HG03378 (cell line): ENCODE results near the gene RUVBL1.
A peak's percentile ranks its signal among the peaks of the same experiment; 100 is the strongest.

Source experiments
- ATAC-seq: cut with Tn5 transposase; IDR thresholded peaks from one replicate; pipeline ENCODE4 v1.9.1; 2021; ENCODE audit warnings: mild to moderate bottlenecking, moderate library complexity; ENCODE audit not compliant: unreplicated experiment

Gene RUVBL1

DNA sequence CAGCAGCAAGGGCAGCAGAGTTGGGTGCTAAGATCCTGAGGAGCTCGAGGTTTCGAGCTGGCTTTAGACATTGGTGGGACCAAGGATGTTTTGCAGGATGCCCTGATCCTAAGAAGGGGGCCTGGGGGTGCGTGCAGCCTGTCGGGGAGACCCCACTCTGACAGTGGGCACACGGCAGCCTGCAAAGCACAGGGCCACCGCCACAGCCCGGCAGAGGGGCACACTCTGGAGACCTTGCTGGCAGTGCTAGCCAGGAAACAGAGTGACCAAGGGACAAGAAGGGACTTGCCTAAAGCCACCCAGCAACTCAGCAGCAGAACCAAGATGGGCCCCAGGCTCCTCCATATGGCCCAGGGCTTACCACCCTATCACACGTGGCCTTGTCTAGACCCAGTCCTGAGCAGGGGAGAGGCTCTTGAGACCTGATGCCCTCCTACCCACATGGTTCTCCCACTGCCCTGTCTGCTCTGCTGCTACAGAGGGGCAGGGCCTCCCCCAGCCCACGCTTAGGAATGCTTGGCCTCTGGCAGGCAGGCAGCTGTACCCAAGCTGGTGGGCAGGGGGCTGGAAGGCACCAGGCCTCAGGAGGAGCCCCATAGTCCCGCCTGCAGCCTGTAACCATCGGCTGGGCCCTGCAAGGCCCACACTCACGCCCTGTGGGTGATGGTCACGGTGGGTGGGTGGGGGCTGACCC is 52.6 kb downstream of the RUVBL1 start:
- no peak for ATAC-seq

DNA sequence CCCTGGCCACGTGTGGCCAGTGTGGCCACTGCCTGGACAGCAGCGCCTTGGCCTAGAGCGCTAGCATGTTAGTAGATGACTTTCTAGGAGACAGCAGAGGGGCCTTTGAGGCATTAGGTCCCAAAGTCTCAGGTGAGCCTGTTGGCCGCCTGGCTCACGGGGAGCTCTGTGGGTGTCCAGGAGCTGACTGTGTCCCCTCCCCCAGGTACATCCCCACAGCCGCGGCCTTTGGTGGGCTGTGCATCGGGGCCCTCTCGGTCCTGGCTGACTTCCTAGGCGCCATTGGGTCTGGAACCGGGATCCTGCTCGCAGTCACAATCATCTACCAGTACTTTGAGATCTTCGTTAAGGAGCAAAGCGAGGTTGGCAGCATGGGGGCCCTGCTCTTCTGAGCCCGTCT is 54.3 kb downstream of the RUVBL1 start:
- ATAC-seq = no peak

DNA sequence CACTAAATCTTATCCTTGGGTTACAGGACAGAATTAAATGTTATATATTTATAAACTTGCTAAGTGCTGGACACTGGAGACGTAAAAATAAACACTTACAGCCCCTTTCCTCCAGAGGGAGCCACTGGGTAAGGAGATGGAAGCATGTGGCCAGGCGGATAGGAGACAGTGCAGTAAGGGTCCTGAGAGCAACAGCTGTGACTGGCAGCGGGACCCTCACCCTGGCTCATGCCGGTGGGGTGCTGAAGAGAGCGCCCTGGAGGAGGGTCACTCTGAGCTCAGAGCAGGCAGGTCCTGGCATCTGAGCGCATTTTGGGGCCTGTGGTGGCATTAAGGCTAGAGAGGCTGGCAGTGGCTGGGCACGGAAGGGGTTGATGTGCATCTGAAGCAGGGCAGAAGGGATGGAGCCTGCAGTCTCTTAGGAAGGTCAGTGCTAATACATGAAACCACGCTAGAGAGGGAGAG is 55.4 kb downstream of the RUVBL1 start:
- ATAC-seq = no peak

DNA sequence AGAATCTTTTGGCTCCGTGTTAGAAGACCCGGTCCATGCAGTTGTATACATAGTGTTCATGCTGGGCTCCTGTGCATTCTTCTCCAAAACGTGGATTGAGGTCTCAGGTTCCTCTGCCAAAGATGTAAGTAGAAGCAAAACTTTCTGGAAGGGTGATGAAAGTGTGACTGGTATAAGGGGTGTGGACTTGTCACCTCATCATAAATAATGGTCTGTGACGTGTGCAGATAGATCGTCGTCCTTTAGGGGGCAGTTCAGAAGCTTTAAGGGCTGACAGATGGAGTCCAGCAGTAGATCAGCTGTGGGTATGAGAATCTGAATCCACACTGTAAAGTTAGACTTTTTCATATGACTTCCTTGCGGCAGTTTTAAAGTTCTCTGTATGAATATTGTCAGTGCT is 56.1 kb downstream of the RUVBL1 start:
- no peak for ATAC-seq

DNA sequence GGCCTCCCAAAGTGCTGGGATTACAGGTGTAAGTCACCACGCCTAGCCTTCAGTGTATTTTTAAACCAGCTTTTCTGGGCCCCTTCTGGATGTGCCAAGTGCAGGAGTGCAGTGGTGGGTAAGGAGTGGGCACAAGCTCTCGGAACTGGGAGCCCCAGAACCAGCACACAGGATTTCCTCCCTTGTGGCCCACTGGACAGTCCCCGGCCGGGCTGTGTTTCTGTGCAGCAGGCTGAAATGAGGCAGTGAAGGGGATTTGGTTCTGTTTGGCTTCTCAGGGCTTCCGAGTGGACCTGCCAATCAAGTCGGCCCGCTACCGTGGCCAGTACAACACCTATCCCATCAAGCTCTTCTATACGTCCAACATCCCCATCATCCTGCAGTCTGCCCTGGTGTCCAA is 56.9 kb downstream of the RUVBL1 start:
- ATAC-seq = no peak

DNA sequence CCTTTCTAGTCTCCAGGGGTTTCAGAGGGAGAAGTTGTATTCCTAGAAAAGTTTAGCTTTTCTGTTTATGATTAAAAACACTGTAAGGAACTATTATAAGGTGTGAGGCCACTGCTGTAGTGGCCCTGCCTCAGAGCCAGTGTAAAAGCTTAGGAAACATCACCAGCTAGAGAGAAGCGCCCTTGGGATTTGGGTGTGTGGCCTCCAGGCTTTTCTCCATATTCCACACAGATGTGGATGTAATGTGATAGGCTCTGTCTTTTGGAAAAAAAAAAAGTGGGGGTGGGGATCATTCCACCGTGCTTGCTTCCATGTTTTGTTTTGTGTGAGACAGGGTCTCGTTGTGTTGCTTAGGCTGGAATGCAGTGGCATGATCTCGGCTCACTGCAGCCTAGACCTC is 57.5 kb downstream of the RUVBL1 start:
- ATAC-seq = no peak

DNA sequence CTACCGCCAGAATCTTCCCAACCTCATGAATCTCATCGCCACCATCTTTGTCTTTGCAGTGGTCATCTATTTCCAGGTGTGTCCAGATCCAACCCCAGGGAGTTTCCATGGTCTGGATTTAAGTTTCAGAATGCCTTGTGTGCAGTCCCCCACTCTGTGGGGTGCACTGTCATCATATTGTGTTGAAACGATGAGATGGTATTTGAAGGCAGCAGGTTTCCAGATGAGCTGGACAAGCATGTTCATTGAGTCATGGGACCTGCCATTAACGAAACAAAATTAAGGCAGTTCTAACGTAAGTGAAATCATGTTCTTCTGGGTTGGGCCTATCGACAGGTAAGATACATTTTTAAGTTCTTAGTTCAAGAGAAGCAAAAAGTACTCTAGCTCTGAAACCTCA is 58.6 kb downstream of the RUVBL1 start:
- ATAC-seq = no peak

DNA sequence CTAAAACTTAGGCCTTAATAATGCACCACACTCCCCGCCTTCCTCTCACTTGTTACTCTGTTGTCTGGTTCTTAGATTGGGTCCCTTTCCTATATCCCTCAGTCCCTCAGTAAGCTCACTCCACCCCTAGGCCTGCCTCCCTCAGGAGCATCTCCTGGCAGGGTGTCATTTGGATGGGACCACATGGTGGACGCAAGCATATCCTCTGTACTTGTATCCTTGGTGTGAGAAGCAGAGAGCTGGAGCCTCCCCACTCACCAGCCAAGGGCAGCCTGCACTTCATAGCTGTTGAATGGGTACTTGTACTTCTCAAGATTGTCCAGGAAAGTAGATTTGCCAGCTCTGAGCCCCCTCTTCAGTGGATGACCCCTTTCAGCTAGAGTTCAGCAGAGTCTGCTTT is 59.7 kb downstream of the RUVBL1 start:
- no peak for ATAC-seq

DNA sequence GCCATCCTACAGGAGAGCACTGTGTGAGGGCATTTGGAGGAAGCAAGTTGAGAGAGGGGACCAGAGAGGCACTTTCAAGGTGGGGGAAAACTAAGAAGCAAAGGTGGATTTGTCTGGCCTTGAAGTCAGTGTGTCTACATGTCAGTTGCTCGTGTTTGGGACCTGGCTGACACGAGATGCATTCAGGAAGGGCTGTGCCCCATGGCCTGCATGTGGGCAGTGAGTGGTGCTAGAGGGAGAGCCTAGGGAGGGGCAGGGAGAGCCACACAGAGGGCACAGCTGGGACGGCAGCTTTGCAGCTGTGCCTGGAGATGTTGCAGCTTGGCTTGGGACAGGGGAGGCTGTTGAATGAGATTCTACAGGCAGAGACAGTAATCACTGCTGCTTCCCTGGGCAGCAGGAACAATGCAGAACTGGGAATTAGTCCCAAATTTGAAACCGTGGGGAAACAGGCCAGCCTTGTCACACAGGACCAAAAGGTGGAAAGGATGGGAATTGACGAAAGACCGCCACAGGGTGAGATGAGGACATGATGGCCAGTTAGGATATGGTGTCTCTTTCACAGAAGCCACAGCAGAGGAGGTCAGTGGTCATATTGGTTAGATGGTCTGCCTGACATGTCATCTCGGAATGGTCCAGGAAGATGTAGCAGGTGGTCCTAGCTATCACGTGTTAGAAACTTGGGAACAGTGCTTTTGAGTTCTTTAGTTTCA is 61.4 kb downstream of the RUVBL1 start:
- no peak for ATAC-seq

DNA sequence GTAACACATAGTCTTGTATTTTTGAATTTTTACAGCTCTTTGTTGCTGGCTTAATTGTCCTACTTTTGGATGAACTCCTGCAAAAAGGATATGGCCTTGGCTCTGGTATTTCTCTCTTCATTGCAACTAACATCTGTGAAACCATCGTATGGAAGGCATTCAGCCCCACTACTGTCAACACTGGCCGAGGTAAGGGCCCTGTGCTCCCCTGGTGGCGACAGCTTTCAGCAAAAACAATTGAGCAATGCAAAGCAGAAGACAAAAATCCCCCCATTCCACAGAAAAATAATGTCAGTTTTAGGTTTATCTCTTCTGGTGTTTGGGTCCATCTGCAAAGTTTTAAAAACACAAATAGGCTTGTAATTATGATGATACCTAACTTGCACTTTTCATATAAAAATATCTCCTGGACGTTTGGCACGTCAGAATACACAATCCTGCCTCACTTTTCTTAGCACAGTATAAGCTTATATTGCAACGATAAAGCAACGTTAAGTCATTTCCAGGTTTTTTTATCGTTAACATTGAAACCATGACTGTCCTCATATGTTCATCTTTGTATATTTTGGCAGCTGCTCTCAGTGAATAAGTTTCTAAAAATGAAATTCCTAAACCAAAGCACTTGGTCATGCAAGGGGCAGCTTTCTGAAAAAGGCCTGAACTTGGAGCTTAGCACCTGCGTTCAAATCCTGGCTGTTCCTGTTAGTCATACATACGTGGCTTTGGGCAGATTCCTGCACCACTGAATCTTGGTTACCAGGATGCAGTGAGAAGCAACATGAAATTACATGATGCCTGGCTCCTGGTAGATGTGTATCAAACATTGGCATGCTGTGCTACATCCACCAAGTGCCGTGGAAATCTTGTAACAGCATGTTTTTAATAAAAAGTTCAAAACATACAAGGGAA is 62.9 kb downstream of the RUVBL1 start:
- no peak for ATAC-seq

DNA sequence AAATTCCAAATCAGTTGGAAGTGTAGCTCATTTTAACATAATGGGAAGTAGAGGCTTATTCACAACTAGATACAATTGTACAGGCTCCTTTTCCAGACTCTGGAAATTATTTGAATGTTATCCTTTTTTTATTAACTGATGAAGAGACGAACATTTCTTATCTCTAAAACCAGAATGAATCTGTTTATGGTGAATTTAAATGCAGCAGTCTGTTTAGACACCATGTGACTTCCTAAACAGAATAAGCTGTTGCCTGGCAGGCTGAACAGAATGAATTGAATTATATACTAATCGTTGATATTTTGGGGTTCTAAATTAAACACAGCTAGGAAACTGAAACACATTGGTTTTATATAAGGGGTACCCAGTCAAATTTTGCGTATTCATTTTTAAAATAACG is 67.4 kb downstream of the RUVBL1 start:
- ATAC-seq = no peak

DNA sequence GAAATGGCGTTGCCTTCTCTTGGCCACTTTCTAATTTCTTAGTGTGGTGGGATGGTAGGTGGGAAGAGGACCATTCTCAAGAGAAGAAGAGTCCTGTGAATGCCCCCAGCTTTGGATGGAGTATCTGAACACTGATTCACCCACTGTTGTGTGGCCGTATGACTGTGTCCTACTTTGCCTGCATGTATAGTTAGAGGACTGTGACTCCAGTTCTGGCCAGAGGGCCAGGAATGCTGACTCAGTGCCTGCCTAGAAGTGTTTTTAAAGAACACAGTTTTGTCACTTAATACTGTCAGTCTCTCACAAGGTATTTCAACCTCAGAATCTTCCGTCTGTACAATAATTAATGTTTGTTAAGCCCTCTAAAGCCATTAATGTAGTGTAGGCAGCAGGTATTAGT is 69.2 kb downstream of the RUVBL1 start:
- no peak for ATAC-seq

DNA sequence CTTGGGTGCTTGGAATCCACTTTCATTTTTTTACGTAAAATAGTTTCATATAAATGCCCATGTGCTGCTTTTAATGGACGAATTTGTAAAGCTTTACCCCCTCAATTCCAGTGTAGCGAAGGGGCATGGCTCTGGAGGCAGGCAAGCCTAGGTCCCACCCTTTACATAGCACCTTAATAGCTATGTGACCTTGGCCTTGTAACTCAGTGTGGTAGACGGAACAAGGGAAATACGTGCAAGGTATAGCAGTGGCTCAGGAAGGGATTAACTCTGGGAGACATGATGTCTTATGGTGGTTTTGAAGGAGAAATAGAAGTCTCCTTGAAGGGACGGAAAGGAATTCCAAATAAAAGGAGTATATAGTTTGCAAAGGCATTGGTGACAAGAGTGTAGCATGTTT is 70.0 kb downstream of the RUVBL1 start:
- ATAC-seq = no peak

DNA sequence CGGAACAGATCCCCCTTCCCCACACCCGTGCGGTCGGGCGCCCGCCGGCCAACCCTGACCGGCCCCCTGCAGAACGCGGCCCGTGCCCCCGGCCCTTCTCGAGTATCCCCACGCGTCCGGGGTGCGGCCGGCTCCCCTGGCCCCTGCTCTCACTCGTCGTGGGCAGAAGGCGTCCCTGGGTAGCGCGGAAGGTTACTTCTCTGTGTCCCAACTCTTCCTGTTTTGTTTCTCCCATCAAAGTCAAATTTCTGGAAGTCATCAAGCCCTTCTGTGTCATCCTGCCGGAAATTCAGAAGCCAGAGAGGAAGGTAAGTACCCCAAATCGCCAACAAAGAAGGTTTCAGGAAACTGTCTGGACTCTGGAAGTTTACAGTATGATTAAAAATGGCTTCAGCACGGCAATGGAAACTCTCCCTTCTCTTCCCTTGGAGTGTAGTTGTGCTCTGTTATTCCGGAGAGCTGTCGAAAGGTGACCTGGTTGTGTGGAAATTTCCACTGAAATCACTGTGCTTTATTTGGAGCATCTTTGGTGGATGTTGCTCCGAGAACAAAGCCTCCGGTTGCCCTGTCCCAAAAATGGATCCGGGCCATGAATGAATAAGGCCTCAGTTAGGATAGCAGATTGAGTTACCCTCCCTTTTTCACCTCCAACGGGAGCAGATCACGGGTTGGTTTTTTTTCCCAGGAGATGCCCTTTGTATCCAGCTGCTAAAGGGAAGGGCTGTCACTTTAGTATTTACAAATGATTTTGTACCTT is 70.8 kb downstream of the RUVBL1 start:
- ATAC-seq = no peak

DNA sequence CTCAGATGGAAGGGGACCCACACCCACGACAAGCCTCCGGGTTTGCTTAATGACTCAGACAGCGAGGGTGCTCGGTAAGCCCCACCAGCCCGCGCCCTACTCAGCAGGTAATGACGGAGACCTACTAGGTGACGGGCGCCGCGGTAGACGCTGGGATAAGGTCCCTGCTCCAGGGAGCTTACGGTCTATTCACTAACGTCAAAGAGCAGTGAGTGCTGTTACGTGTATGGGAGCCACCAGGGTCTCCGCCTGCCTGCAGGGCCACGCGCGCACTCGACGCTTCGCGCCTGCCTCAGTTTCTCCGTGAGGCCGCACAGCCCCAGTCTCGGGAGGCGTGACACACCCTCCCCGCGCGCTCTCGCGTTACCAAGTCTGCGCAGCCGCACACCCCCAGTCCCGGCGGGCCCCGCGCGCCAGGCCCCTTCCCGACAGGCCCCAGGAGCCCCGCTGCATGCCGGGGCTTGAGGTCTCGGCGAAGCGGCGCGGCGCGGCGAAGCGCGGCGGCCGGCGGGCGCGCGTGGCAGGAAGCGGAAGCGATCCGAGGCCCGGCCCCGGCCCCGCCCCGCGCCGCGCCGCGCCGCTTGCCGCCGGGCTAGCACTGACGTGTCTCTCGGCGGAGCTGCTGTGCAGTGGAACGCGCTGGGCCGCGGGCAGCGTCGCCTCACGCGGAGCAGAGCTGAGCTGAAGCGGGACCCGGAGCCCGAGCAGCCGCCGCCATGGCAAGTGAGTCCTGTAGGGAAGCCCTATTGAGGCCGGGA is 71.6 kb downstream of the RUVBL1 start, which contains the start of gene SEC61A1:
SEC61A1 (plus strand) TSS at position 601 of the 758 bp plus-strand sequence; CDS start at position 717, 116 bp downstream.
- ATAC-seq = peak; percentile 80

DNA sequence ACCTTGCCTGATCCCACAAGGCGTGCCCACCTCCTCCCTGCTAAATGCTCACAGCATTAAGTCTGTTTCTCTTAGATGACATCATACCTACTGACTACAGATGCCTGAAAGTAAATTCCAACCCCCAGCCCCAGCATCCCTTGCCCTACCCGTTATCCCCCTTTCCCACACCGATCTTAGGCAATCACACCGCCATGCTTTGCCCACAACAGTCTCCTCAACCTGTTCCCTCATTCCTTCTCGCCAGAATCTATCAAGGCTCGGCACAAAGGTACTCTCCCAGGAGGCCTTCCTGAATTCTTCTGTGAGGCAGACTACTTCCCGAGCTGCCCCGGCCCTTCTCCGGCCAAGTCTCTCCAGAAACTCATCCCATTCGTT is 72.2 kb downstream of the RUVBL1 start:
- no peak for ATAC-seq

DNA sequence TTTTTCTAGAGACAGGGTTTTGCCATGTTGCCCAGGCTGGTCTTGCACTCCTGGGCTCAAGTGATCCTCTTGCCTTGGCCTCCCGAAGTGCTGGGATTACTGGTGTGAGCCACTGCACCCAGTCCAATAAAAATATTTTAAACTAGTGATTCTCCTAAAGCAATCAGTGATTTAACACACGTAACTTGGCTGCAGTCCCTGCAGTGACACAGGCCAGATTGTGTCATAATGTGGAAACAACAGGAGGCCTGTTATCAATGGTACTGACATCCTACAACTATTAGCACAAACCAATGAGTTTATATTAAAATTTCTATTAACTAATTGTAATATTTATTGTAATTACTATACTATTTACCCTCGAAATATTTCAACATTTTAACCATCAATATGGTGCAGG is 73.0 kb downstream of the RUVBL1 start:
- no peak for ATAC-seq

DNA sequence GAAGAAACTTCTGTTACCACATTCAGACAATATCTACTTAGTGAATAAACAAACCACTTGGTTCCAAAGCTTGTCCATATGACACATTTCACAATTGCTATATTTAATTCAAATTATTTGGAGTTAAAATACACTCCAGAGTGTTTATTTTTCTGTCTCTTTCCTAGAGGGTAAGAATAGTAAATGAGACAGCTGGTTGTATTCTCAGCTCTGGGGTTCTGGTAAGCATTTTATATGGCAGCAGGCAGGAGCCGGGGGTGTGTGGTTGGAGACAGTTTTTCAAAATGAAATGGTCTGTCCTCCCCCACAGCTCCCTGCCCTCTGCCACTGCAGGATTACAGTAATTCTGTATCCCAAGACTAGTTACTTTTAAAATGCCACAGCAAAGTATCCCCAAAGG is 82.3 kb downstream of the RUVBL1 start:
- ATAC-seq = no peak

DNA sequence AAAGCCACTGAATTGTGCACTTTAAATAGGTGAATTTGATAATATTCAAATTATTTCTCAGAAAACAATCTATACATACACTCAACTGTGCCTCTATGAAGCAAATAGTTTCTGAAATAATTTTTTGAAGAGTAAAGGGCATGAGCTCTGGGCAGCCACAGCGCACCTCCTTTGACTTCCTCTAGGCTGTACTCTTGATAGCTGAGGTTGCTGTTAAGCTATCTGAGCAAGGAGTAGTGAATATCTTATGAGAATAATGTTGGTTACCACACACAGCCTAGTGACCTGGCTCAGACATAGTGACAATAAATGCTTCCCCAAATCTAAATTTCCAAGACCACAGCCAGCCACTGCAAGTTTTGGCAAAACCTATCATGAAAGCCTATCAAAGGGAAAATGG is 83.0 kb downstream of the RUVBL1 start:
- ATAC-seq = no peak

DNA sequence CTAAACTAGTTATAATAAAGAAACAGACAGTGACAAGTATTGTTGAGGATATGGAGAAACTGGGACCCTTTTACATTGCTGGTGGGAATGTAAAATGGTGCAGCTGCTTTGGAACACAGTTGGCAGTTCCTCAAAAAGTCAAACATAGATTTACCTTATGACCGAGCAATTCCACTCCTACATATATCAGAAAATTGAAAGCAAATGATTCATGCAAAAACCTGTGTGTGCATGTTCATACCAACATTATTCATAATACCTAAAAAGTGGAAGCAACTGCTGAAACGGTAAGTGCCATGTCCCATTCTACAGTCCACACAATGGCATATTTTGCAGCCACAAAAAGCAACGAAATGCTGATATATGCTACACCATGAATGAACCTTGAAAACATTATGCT is 83.6 kb downstream of the RUVBL1 start:
- no peak for ATAC-seq
